A549 (cell line): ENCODE measurements around the gene PDIK1L. TPM values are rescaled to one million over a fixed set of nuclear protein-coding genes. Genes with fewer than 3 reads are reported as not detected.

ENCODE experiments used
- ATAC-seq, 2 experiments: fragments of 200-7000 bp in 1 of 2; fragments of >200 bp in 1 of 2; cut with Nextera tagmentation in 1 of 2; cut with Tn5 transposase in 1 of 2; 3 replicates each; pipeline versions ENCODE4 v1.8.0 to v1.9.1; 2018 to 2020; ENCODE audit warnings: mild to moderate bottlenecking in 1 of 2, moderate library complexity in 1 of 2
- CTCF ChIA-PET: fragments of 300-600 bp; sonication (Branson Sonifier 250); formaldehyde crosslinking; extraction: SDS; loops from one replicate; lab custom pipeline; 2021; ENCODE audit warnings: antibody characterized with exemption, inconsistent platforms; lab: Yijun Ruan, JAX
- POLR2A ChIA-PET: fragments of 350-600 bp; formaldehyde crosslinking; extraction: SDS; loops from one replicate; lab custom pipeline; 2021; ENCODE audit warnings: antibody characterized with exemption, inconsistent platforms; lab: Yijun Ruan, JAX
- DNase-seq, 2 experiments: peaks; one replicate each; pipeline versions ENCODE4 v3.0.0 to v3.0.0-alpha.2; 2011 to 2016; ENCODE audit warnings: low read depth in 1 of 2, low spot score in 1 of 2
- FAIRE-seq: peaks from 2 replicates; lab custom pipeline; 2011; peaks lifted over from hg19 to GRCh38; lab: Jason Lieb, UNC
- H3K27ac ChIP-seq, 2 experiments: fragments of >200 bp; sonication (Bioruptor Twin); formaldehyde crosslinking; 3 replicates each; pipeline ENCODE4 v1.5.1; 2016 to 2017
- H3K4me1 ChIP-seq: fragments of >200 bp; sonication (Bioruptor Twin); formaldehyde crosslinking; 3 replicates; pipeline ENCODE4 v1.6.1; 2016
- H3K4me2 ChIP-seq: fragments of >200 bp; sonication (Bioruptor Twin); formaldehyde crosslinking; 3 replicates; pipeline ENCODE4 v1.6.1; 2016
- H3K4me3 ChIP-seq: fragments of >200 bp; sonication (Bioruptor Twin); formaldehyde crosslinking; 3 replicates; pipeline ENCODE4 v1.5.1; 2016
- H3K9me3 ChIP-seq: fragments of >200 bp; sonication (Bioruptor Twin); formaldehyde crosslinking; 3 replicates; pipeline ENCODE4 v1.6.1; 2016
- CBX2 ChIP-seq: fragments of 200-600 bp; sonication (generic); IDR thresholded peaks from 2 replicates; pipeline ENCODE4 v1.6.1; 2016; ENCODE audit warnings: low read depth, mild to moderate bottlenecking, borderline replicate concordance
- CBX8 ChIP-seq: fragments of 200-600 bp; sonication (generic); IDR thresholded peaks from 2 replicates; pipeline ENCODE4 v1.6.1; 2016
- EHF ChIP-seq: fragments of 250-450 bp; sonication (Bioruptor Pico); IDR thresholded peaks from 2 replicates; pipeline ENCODE4 v1.5.0; 2020; ENCODE audit warnings: mild to moderate bottlenecking
- EHMT2 ChIP-seq: fragments of 200-600 bp; sonication (generic); IDR thresholded peaks from 2 replicates; pipeline ENCODE4 v1.6.1; 2016; ENCODE audit warnings: antibody characterized with exemption, low read depth, mild to moderate bottlenecking, moderate library complexity
- ESRRA ChIP-seq: fragments of 150-350 bp; IDR thresholded peaks from 2 replicates; pipeline ENCODE4 v1.6.1; 2014; ENCODE audit warnings: mild to moderate bottlenecking, low read length, borderline replicate concordance
- HMGXB4 ChIP-seq: fragments of 250-450 bp; sonication (Bioruptor Pico); IDR thresholded peaks from 2 replicates; pipeline ENCODE4 v1.5.0; 2021; ENCODE audit warnings: mild to moderate bottlenecking, moderate library complexity, borderline replicate concordance
- HOXB13 ChIP-seq: fragments of 250-450 bp; sonication (Bioruptor Pico); IDR thresholded peaks from 2 replicates; pipeline ENCODE4 v1.5.0; 2020; ENCODE audit warnings: low read depth, mild to moderate bottlenecking, moderate library complexity
- JUN ChIP-seq, 2 experiments: fragments of >200 bp; sonication (Bioruptor Twin); formaldehyde crosslinking; IDR thresholded peaks; 2 replicates in 1 of 2; 3 replicates in 1 of 2; pipeline ENCODE4 v1.6.1; 2016 to 2017
- MAFK ChIP-seq: fragments of 450-650 bp; IDR thresholded peaks from 2 replicates; pipeline ENCODE4 v1.6.1; 2014; ENCODE audit not compliant: partially characterized antibody
- MAZ ChIP-seq: fragments of 150-350 bp; IDR thresholded peaks from 2 replicates; pipeline ENCODE4 v1.6.1; 2014; ENCODE audit warnings: antibody characterized with exemption, low read depth, low read length, borderline replicate concordance
- POLR2A ChIP-seq: IDR thresholded peaks from 2 replicates; pipeline ENCODE4 v1.6.1; 2012; ENCODE audit warnings: mild to moderate bottlenecking, low read length
- RCOR1 ChIP-seq: fragments of 150-350 bp; IDR thresholded peaks from 2 replicates; pipeline ENCODE4 v1.6.1; 2014; ENCODE audit warnings: antibody characterized with exemption, low read length, low read depth
- RNF2 ChIP-seq: fragments of 200-600 bp; sonication (generic); IDR thresholded peaks from 2 replicates; pipeline ENCODE4 v1.6.1; 2016; ENCODE audit warnings: low read depth, mild to moderate bottlenecking, antibody characterized with exemption, moderate library complexity, borderline replicate concordance
- TFCP2L1 ChIP-seq: fragments of 250-450 bp; sonication (Bioruptor Pico); IDR thresholded peaks from 2 replicates; pipeline ENCODE4 v1.5.0; 2021; ENCODE audit warnings: mild to moderate bottlenecking
- ZNF302 ChIP-seq: fragments of 250-450 bp; sonication (Bioruptor Pico); IDR thresholded peaks from 2 replicates; pipeline ENCODE4 v1.9.0; 2021; ENCODE audit warnings: inconsistent platforms, mild to moderate bottlenecking, moderate library complexity
- WGBS: methylation state at CpG from one replicate; pipeline ENCODE4 v1.1.6; 2017; ENCODE audit errors: missing lambda C conversion rate; 5-methylcytosine and 5-hydroxymethylcytosine counted together
- polyA plus RNA-seq, 4 experiments: library from polyadenylated mRNA; depleted of rRNA in 3 of 4; stranded (reverse); fragments of >200 nt; fragmentation: RNase III in 1 of 4; extraction: RNeasy Plus Mini Kit Qiagen cat#74134 plus additional on column Dnase treatment in 1 of 4; gene quantifications; 2 replicates in 3 of 4; 3 replicates in 1 of 4; pipeline ENCODE4 v1.2.3, GENCODE V29; 2011 to 2017
- TF ChIP-seq, protein P1 (sequence below): IDR thresholded peaks from 2 replicates; pipeline ENCODE4 v1.6.1; 2012
- TF ChIP-seq, protein P2 (sequence below): fragments of 450-650 bp; IDR thresholded peaks from 2 replicates; pipeline ENCODE4 v1.6.1; 2014; ENCODE audit warnings: antibody characterized with exemption
- TF ChIP-seq, protein P3 (sequence below): fragments of >200 bp; sonication (Bioruptor Twin); formaldehyde crosslinking; IDR thresholded peaks from 3 replicates; pipeline ENCODE4 v1.6.1; 2016

Gene PDIK1L
- polyA plus RNA-seq, 2 of the 4 experiments (the other 2 are of a cell fraction): 2.3 to 4.3 TPM

- no peaks in the 10 kb centered on the region for H3K9me3 ChIP-seq
- FAIRE-seq: no peak
- no peaks in the 10 kb centered on the region for H3K4me1 ChIP-seq
- no peak overlapping the region for H3K4me3 ChIP-seq
- POLR2A ChIA-PET: no interaction called here
- no peak for TF ChIP-seq HOXB13 (CRISPR knock-in tag)
- TF ChIP-seq, protein P1, sequence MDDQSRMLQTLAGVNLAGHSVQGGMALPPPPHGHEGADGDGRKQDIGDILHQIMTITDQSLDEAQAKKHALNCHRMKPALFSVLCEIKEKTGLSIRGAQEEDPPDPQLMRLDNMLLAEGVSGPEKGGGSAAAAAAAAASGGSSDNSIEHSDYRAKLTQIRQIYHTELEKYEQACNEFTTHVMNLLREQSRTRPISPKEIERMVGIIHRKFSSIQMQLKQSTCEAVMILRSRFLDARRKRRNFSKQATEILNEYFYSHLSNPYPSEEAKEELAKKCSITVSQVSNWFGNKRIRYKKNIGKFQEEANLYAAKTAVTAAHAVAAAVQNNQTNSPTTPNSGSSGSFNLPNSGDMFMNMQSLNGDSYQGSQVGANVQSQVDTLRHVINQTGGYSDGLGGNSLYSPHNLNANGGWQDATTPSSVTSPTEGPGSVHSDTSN: no peak
- no peak for TF ChIP-seq ZNF302 (CRISPR knock-in tag)
- TF ChIP-seq MAZ: no peak
- TF ChIP-seq RNF2: no peak
- CTCF ChIA-PET: interaction anchor here (0.6 to 2.7 kb wide), 6 partner anchors 17 to 347 kb away, joined by 3 to 8 read pairs (median 3); no protein-coding TSS in a partner anchor
- no peak overlapping the region for H3K4me2 ChIP-seq
- no peak overlapping the region for H3K27ac ChIP-seq
- no peak for ATAC-seq
- DNase-seq: no peak
- 82% methylated on average over 10 of the region's 15 CpGs for WGBS
These were observed 45.5 kb upstream of the PDIK1L start for GRCh38 chr1:26066160-26066559.

DNA sequence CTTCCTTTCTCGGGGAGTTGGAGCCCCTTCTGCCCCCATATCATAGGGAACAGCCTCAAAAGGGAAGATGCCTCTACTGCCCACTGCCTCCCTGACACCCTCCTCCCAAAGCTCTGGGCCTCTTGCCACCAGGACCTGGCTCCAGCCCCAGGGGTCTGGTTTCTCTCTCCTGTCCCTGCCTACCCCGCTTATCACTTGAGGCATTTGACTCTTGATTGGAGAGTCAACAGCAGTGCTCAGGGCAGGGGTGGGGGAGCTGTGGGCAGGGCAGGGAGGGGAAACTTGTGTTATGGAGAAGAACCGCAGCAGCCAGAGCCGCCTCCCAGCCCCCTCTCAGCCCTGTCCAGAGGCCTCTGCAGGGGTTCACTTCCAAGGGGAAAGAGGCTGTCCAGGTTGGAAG, 44.8 kb upstream of the PDIK1L start:
- Histone ChIP-seq H3K4me1 (no peaks in the 10 kb centered on the region), H3K27ac (no peak overlapping the region), H3K9me3 (no peaks in the 10 kb centered on the region), H3K4me3 (no peak overlapping the region), H3K4me2 (no peak overlapping the region)
- no peak for ATAC-seq
- no peak for FAIRE-seq
- WGBS: 23% methylated on average over 1 of the region's 4 CpGs
- ChIA-PET CTCF (interaction anchor here (0.6 to 2.7 kb wide), 7 partner anchors 16 to 346 kb away, joined by 3 to 8 read pairs (median 3); no protein-coding TSS in a partner anchor), POLR2A (no interaction called here)
- no peak for DNase-seq
- TF ChIP-seq RNF2: no peak
- no peak for TF ChIP-seq EHMT2
- TF ChIP-seq CBX8: no peak
- TF ChIP-seq MAFK: no peak
- no peak for TF ChIP-seq ZNF302 (CRISPR knock-in tag)
- TF ChIP-seq JUN (IDR thresholded peaks at IDR 0.05): no peak
- TF ChIP-seq RCOR1: no peak
- no peak for TF ChIP-seq HMGXB4 (CRISPR knock-in tag)
- no peak for TF ChIP-seq CBX2
- TF ChIP-seq ESRRA: no peak
- TF ChIP-seq POLR2A: no peak
- no peak for TF ChIP-seq EHF (CRISPR knock-in tag)
- TF ChIP-seq, protein P2, sequence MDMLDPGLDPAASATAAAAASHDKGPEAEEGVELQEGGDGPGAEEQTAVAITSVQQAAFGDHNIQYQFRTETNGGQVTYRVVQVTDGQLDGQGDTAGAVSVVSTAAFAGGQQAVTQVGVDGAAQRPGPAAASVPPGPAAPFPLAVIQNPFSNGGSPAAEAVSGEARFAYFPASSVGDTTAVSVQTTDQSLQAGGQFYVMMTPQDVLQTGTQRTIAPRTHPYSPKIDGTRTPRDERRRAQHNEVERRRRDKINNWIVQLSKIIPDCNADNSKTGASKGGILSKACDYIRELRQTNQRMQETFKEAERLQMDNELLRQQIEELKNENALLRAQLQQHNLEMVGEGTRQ: no peak
- TF ChIP-seq, protein P3, sequence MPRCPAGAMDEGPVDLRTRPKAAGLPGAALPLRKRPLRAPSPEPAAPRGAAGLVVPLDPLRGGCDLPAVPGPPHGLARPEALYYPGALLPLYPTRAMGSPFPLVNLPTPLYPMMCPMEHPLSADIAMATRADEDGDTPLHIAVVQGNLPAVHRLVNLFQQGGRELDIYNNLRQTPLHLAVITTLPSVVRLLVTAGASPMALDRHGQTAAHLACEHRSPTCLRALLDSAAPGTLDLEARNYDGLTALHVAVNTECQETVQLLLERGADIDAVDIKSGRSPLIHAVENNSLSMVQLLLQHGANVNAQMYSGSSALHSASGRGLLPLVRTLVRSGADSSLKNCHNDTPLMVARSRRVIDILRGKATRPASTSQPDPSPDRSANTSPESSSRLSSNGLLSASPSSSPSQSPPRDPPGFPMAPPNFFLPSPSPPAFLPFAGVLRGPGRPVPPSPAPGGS: no peak

- Histone ChIP-seq H3K4me3 (no peak within 1 kb of the TSS), H3K9me3 (no peaks in the 10 kb centered on the region), H3K27ac (no peak within 1 kb of the TSS), H3K4me2 (no peak within 1 kb of the TSS), H3K4me1 (no peaks in the 10 kb centered on the region)
- ChIA-PET CTCF (interaction anchor here (1.1 to 1.3 kb wide), 3 partner anchors 16 to 345 kb away, joined by 3 read pairs; no protein-coding TSS in a partner anchor), POLR2A (no interaction called here)
- 66% methylated on average over 5 of the region's 9 CpGs for WGBS
- ATAC-seq (no peak), FAIRE-seq (no peak), DNase-seq (no peak)
- TF ChIP-seq TFCP2L1: no peak
These were observed 44.2 kb upstream of the PDIK1L start, which contains the start of gene TRIM63 for GRCh38 chr1:26067432-26067911. Gene TRIM63, minus strand, starts transcription at chr1:26067630. Its CDS starts 136 bp downstream, at chr1:26067494.
